GM21723 (cell line): ENCODE data around the gene SIAE.
A peak's percentile ranks its signal among the peaks of the same experiment; 100 is the strongest.

Experiments
- ATAC-seq: cut with Tn5 transposase; IDR thresholded peaks from one replicate; pipeline ENCODE4 v1.9.1; 2021; ENCODE audit warnings: mild to moderate bottlenecking, moderate library complexity; ENCODE audit not compliant: unreplicated experiment

Gene SIAE, protein sequence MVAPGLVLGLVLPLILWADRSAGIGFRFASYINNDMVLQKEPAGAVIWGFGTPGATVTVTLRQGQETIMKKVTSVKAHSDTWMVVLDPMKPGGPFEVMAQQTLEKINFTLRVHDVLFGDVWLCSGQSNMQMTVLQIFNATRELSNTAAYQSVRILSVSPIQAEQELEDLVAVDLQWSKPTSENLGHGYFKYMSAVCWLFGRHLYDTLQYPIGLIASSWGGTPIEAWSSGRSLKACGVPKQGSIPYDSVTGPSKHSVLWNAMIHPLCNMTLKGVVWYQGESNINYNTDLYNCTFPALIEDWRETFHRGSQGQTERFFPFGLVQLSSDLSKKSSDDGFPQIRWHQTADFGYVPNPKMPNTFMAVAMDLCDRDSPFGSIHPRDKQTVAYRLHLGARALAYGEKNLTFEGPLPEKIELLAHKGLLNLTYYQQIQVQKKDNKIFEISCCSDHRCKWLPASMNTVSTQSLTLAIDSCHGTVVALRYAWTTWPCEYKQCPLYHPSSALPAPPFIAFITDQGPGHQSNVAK

DNA sequence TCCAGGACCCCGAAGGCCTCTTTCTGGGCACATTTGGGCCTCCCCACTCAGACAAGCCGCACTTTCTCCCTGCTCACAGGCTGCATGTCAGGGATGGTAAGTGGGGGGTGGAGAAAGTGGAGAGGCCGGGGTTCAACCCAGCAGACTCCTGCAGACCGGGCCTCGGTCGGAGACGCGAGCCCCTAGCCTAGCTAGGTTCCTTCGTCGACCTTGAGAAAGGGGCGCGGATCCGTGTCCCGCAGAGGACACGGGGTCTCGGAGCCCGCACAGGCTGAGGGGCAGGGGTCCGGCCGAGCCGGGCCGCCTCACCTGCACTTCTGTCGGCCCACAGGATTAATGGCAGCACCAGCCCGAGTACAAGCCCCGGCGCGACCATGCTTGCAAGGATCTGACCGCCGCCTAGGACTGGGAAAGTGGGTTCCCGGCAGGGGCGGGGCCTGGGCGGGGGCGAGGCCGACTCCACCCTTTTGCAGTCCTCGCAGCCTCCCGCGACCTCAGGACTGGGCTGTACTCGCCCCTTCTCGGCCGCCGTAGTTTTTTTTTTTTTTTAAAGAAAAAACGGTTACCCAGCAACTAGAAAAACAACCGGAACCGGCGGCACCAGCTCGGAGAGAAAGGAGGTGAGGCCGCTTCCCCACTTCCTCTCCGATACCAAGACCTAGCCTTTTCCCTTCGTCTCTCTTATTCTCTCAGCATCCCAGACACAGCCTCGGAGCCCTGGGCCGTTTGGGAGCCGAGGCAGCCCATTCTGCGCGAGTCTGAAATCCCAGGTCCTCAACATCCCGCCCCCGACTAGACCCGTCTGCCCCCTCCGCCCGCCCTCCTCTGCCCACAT, at the start of gene SIAE, which contains the start of gene SPA17:
SIAE (minus strand) TSS at position 407 of the 835 bp plus-strand sequence; CDS start at position 376, 31 bp downstream.
SPA17 (plus strand) TSS at position 572 of the 835 bp plus-strand sequence. CDS start 1,361 bp downstream, outside the sequence.
- peak; percentile 94 for ATAC-seq

DNA sequence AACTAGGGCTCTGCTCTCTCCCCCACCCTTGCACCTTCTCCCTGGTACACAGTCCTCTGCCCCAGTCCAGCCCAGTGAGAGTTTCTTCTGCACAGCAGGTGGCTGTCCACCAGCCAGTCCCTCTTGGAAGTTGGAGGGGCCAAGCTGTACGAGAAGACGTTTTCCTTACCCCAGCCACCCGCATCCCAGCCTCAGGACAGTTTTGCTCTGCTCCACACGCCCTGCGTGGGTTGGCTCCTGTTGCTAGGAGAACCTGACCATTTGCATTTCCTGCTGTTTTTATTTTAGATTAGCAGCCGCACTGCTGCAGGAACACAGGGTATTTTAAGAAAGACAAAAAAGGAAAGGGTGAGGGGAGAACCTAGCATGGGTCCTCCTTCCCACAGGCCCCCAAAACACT, 48.6 kb upstream of the SIAE start:
- no peak for ATAC-seq

DNA sequence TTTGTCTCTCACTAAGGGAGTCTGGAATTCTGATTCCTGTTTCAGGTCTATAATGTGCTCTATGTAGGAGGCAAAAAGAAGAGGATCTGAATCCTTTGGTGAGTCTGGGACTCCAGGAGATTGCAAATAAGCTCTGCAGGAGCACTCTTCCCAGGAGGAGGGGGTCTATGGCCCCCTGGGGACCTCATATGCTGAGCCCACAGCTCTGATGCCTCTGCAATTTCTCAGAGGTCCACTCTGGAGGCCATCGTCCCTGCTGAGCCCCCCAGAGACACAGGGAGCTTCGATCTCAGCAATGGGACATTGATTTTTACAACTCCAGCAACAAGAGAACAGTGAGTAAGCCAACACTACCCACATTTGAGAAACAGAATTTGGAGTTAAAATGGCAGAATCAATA, 46.0 kb upstream of the SIAE start:
- no peak for ATAC-seq

GRCh38 chr11:124718801-124719200, 45.3 kb upstream of the SIAE start:
- no peak for ATAC-seq

DNA sequence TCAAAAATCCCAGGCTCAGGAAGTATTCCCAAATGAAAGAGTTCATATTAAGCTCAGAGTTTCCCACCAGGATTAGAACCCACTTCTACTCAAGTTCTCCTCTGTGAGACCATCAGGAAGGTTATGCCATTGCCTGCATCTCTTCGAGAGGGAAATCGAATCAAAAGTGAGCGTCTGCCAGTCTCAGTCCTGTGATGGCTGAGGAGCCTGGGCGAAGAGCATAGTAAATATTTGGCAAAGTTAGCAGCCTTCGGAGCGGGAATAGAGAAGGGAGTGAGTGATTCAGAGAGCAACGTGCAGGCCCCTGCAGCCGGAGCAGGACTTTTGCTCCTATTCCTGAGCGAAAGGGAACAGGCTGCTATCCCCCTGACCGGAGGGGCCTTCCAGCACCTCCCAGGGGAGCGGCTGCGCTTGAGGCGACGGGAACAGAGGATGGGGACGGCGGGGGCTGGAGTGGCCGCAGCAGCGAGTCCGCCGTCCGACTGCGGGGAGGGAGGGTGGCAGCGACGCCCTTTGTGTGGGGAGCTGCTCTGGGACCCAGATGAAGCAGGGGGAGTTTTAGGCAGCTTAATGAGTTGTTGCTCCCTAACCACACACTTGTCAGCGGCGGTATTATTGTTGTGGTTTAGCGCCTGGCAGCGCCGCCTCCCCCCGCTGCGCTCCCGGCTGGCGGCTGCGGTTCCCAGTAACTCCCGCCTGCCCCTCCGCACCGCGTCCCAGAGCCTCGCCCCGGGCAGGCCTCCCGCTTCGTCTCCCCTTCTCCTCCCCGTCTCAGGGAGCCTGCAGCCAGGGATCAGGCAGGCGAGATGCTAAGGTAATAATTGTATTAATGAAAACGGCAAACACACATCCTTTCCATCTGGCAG, 44.5 kb upstream of the SIAE start:
- no peak for ATAC-seq

GRCh38 chr11:124717421-124717785, 43.9 kb upstream of the SIAE start:
- ATAC-seq = no peak

GRCh38 chr11:124716591-124716990, 43.1 kb upstream of the SIAE start:
- ATAC-seq = no peak

- no peak for ATAC-seq
Observed at GRCh38 chr11:124712392-124712791, 38.9 kb upstream of the SIAE start.

DNA sequence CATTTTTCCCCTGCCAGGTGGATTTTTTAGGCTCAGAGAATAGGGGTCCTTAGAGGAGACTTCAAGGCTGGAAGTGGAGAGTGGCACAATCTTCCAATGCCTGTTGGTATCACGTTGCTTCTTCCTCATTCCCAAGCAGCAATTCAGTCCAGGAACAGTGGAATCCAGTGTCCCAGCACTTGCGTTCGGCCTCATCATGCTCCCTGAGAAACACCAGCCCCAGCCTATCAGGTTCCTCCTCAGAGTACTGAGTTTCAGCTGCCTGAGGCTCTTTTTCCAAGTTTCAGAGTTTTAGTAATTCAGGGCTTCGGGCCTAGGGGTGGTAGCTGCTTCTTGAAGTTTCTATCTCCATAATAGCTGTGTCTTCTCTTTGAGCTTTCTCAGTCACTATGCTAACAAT, 34.3 kb upstream of the SIAE start:
- no peak for ATAC-seq

GRCh38 chr11:124700028-124700427, 26.5 kb upstream of the SIAE start:
- no peak for ATAC-seq

- no peak for ATAC-seq
Observed at GRCh38 chr11:124699547-124699946, 26.0 kb upstream of the SIAE start.

DNA sequence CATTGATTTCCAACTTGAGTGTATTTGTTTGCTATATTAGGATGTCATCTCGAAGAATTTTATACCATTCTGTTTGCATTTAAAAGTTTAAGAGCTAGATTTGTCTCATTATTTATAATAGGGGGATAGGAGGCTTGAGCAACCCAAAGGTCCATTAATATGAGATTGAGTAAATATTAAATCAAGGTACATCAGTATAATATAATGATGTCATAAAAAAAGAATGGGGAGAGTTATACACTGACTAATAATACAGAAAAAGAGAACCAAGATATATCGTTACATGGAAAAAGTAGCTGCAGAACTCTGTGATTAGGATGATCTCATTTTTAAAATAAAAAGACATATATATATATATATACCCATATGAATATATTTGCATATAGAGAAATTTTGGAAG, 19.6 kb upstream of the SIAE start:
- ATAC-seq = no peak

- no peak for ATAC-seq
Observed at GRCh38 chr11:124682443-124682842, 8.9 kb upstream of the SIAE start.

GRCh38 chr11:124681421-124681820, 7.9 kb upstream of the SIAE start:
- ATAC-seq = no peak

- ATAC-seq = no peak
Observed at GRCh38 chr11:124678416-124678815, 4.9 kb upstream of the SIAE start.

DNA sequence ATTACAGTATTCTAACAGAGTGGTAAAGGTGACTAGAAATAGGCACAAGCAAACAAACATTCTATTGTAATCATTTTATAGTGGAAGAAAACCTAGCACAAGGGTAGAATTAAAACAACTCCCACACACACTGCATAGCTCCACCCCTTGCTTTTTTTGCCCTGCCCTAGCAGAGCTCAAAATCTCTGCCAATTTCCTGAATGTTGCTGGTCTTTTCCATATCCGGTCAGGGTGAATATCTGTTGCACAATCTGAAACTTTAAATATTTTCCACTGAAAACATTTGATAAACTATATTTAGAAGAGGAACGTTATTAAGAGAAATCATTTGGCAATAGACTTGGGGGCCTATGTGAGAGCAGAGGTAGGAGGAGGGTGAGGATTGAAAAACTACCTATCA, 2.8 kb upstream of the SIAE start:
- no peak for ATAC-seq

GRCh38 chr11:124674571-124674970, 1.0 kb upstream of the SIAE start:
- ATAC-seq = no peak

DNA sequence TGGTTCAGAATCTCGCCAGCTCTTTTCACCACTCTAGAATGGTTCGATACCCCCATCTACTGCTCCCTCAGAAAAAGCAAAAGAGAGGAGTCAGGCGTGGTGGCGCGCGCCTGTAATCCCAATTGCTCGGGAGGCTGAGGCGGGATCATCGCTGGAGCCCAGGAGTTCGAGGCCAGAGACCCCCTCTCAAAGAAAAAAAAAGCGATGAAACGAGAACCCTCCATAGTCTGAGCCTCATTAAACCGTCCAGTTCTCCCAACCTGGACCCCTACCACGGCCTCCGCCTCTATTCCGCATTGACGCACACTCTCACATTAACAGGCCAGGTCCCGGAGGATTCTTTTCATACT, 604 bp upstream of the SIAE start:
- no peak for ATAC-seq

- peak; percentile 2 for ATAC-seq
Observed at GRCh38 chr11:124672536-124673215, 863 bp downstream of the SIAE start.

DNA sequence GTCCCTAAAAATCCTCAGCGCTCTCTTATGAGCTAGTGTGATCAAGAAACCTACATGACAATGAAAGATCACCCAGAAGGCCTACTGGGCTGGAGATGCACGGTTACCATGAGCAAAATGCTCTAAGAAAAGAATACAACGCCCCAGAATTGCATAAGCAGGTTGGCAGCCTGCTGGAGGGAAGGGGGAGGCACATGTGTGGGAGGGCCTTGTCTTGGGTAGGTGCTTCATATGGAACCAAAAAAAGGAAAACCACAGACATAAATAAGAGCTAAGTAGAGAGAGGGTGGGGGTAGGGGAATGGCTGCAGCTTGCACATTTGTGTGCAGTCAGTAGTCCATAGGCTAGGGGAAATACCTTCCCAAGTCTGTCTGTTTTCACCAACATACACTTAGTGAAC, 2.8 kb downstream of the SIAE start:
- no peak for ATAC-seq
